Rectal smooth muscle tissue (tissue), 1 donor: ENCODE measurements around the gene ZNF829.

Experiments
- H3K27ac ChIP-seq: one replicate; pipeline ENCODE4 v1.7.0; 2013; ENCODE audit warnings: low read depth, low read length, inconsistent platforms
- H3K27me3 ChIP-seq: one replicate; pipeline ENCODE4 v1.7.0; 2013; ENCODE audit warnings: low read length; ENCODE audit not compliant: control insufficient read depth, insufficient read depth
- H3K36me3 ChIP-seq: one replicate; pipeline ENCODE4 v1.7.0; 2013; ENCODE audit warnings: low read length; ENCODE audit not compliant: control insufficient read depth, insufficient read depth
- H3K4me1 ChIP-seq: one replicate; pipeline ENCODE4 v1.7.0; 2013; ENCODE audit warnings: low read length; ENCODE audit not compliant: control insufficient read depth, insufficient read depth
- H3K4me3 ChIP-seq: one replicate; pipeline ENCODE4 v1.7.0; 2013; ENCODE audit warnings: low read length
- H3K9ac ChIP-seq: one replicate; pipeline ENCODE4 v1.7.0; 2013; ENCODE audit warnings: low read length

The ZNF829 gene

GRCh38 chr19:36915992-36916830, at the start of gene ZNF829, which contains the start of gene ZNF568:
TSS of gene ZNF829 (minus strand) at chr19:36916291. CDS start at chr19:36915167, 1,124 bp downstream.
TSS of gene ZNF568 (plus strand) at chr19:36916332. CDS start at chr19:36922771, 6,439 bp downstream.
- no peaks in the 10 kb centered on the region for H3K27me3 ChIP-seq
- H3K36me3 ChIP-seq = peaks cover 6% of the 10 kb centered on the region
- peaks cover 3% of the 10 kb centered on the region for H3K4me1 ChIP-seq
- peak within 1 kb of the TSS; percentile 67 for H3K9ac ChIP-seq
- peak within 1 kb of the TSS; percentile 87 for H3K4me3 ChIP-seq
- H3K27ac ChIP-seq = peak within 1 kb of the TSS; percentile 96

GRCh38 chr19:36963280-36963679, 47.2 kb upstream of the ZNF829 start:
- Histone ChIP-seq H3K4me1 (no peaks in the 10 kb centered on the region), H3K27me3 (no peaks in the 10 kb centered on the region), H3K27ac (no peak overlapping the region), H3K4me3 (no peak overlapping the region), H3K9ac (no peak overlapping the region), H3K36me3 (no peaks in the 10 kb centered on the region)

GRCh38 chr19:36962346-36962745, 46.3 kb upstream of the ZNF829 start:
- no peaks in the 10 kb centered on the region for H3K36me3 ChIP-seq
- H3K27me3 ChIP-seq = no peaks in the 10 kb centered on the region
- no peak overlapping the region for H3K9ac ChIP-seq
- H3K4me1 ChIP-seq = no peaks in the 10 kb centered on the region
- no peak overlapping the region for H3K4me3 ChIP-seq
- H3K27ac ChIP-seq = no peak overlapping the region

GRCh38 chr19:36950335-36951119, 34.4 kb upstream of the ZNF829 start:
- no peak overlapping the region for H3K9ac ChIP-seq
- H3K27me3 ChIP-seq = no peaks in the 10 kb centered on the region
- no peak overlapping the region for H3K27ac ChIP-seq
- H3K4me3 ChIP-seq = no peak overlapping the region
- peaks cover 24% of the 10 kb centered on the region for H3K36me3 ChIP-seq
- no peaks in the 10 kb centered on the region for H3K4me1 ChIP-seq

GRCh38 chr19:36939153-36939552, 23.1 kb upstream of the ZNF829 start:
- H3K9ac ChIP-seq = no peak overlapping the region
- no peaks in the 10 kb centered on the region for H3K4me1 ChIP-seq
- no peaks in the 10 kb centered on the region for H3K27me3 ChIP-seq
- peaks cover 24% of the 10 kb centered on the region for H3K36me3 ChIP-seq
- no peak overlapping the region for H3K4me3 ChIP-seq
- H3K27ac ChIP-seq = no peak overlapping the region

- H3K4me1 ChIP-seq = no peaks in the 10 kb centered on the region
- no peak overlapping the region for H3K4me3 ChIP-seq
- H3K27me3 ChIP-seq = no peaks in the 10 kb centered on the region
- H3K27ac ChIP-seq = no peak overlapping the region
- peaks cover 12% of the 10 kb centered on the region for H3K36me3 ChIP-seq
- no peak overlapping the region for H3K9ac ChIP-seq
These were observed 15.6 kb upstream of the ZNF829 start for GRCh38 chr19:36931684-36932083.

- Histone ChIP-seq H3K4me1 (peaks cover 3% of the 10 kb centered on the region), H3K27me3 (no peaks in the 10 kb centered on the region), H3K36me3 (peaks cover 9% of the 10 kb centered on the region), H3K4me3 (no peak overlapping the region), H3K27ac (no peak overlapping the region), H3K9ac (no peak overlapping the region)
These were observed 2.0 kb upstream of the ZNF829 start for GRCh38 chr19:36918090-36918489.

- no peak overlapping the region for H3K9ac ChIP-seq
- peak overlapping the region; percentile 87 for H3K4me3 ChIP-seq
- H3K4me1 ChIP-seq = peaks cover 3% of the 10 kb centered on the region
- peaks cover 6% of the 10 kb centered on the region for H3K36me3 ChIP-seq
- H3K27ac ChIP-seq = peak overlapping the region; percentile 96
- H3K27me3 ChIP-seq = no peaks in the 10 kb centered on the region
These were observed 900 bp upstream of the ZNF829 start for GRCh38 chr19:36916991-36917390.

- Histone ChIP-seq H3K4me1 (no peaks in the 10 kb centered on the region), H3K27ac (no peak overlapping the region), H3K36me3 (peaks cover 15% of the 10 kb centered on the region), H3K9ac (no peak overlapping the region), H3K4me3 (no peak overlapping the region), H3K27me3 (no peaks in the 10 kb centered on the region)
These were observed 17.7 kb downstream of the ZNF829 start for GRCh38 chr19:36898422-36898821.

- no peaks in the 10 kb centered on the region for H3K4me1 ChIP-seq
- H3K4me3 ChIP-seq = peak overlapping the region; percentile 24
- no peak overlapping the region for H3K9ac ChIP-seq
- no peak overlapping the region for H3K27ac ChIP-seq
- H3K36me3 ChIP-seq = peaks cover 37% of the 10 kb centered on the region
- H3K27me3 ChIP-seq = no peaks in the 10 kb centered on the region
These were observed 21.2 kb downstream of the ZNF829 start for GRCh38 chr19:36894849-36895383.

- Histone ChIP-seq H3K4me1 (no peaks in the 10 kb centered on the region), H3K36me3 (peaks cover 38% of the 10 kb centered on the region), H3K27me3 (no peaks in the 10 kb centered on the region), H3K9ac (no peak overlapping the region), H3K27ac (no peak overlapping the region), H3K4me3 (no peak overlapping the region)
These were observed 24.2 kb downstream of the ZNF829 start for GRCh38 chr19:36891768-36892357.
